ENCODE results near the gene FTCD. TPM values are rescaled to one million over a fixed set of nuclear protein-coding genes. Genes with fewer than 3 reads are reported as not detected.
"Not testable (repeated sequence)": the region's sequence is repeated elsewhere in the genome, so short reads cannot be mapped to it uniquely, and the experiment has no call there.

FTCD gene
- total and polyA plus RNA-seq, 9 of the 15 experiments (the other 6 are each of a cell fraction or from before 2014, with no cell fraction given): 0.11 to 1.6 (median 0.67) TPM; not detected in 5

GRCh38 chr21:46147429-46147828 lies 8.0 kb downstream of the FTCD start (continued):
- TF ChIP-seq DEAF1 (CRISPR knock-in tag; IDR thresholded peaks at IDR 0.05) (peak; percentile 58), HLTF (IDR thresholded peaks at IDR 0.05) (peak; percentile 66; the same call in 1 of the 2 replicates), TBP (optimal IDR thresholded peaks at IDR 0.05; ENCODE audit: low read depth, low read length) (peak; percentile 92), FOXK2 (conservative IDR thresholded peaks at IDR 0.05 in 1 of 2, IDR thresholded peaks at IDR 0.05 in 1 of 2; ENCODE audit: low read depth in 2 of 2) (0 out of 4 replicates have a peak, but pooled peaks of 1 of the 2 experiments have one; percentile 30), CC2D1A (IDR thresholded peaks at IDR 0.05) (peak; percentile 76), SMARCE1 (IDR thresholded peaks at IDR 0.05) (peak; percentile 51; the same call in 1 of the 2 replicates), XRCC5 (IDR thresholded peaks at IDR 0.05; ENCODE audit: low read depth, low read length) (peak; percentile 75; the same call in 1 of the 2 replicates), PHF20 (IDR thresholded peaks at IDR 0.05; ENCODE audit: partially characterized antibody) (peak; percentile 45), TOE1 (IDR thresholded peaks at IDR 0.05; ENCODE audit: borderline replicate concordance) (peak; percentile 68; the same call in 1 of the 2 replicates), ZNF263 (CRISPR knock-in tag; IDR thresholded peaks at IDR 0.05; ENCODE audit: borderline replicate concordance) (0 out of 2 replicates have a peak, but pooled peaks have one; percentile 15), ZBTB2 (IDR thresholded peaks at IDR 0.05) (peak; percentile 66; the same call in 1 of the 2 replicates), ZKSCAN1 (IDR thresholded peaks at IDR 0.05; ENCODE audit: low read depth, low read length) (0 out of 2 replicates have a peak, but pooled peaks have one; percentile 11), ZBTB33 (CRISPR knock-in tag; IDR thresholded peaks at IDR 0.05) (0 out of 2 replicates have a peak, but pooled peaks have one; percentile 25), KDM1A (IDR thresholded peaks at IDR 0.05) (peak in 1 of 2 experiments; percentile 35; a peak in 2 of 4 replicates), HDAC2 (IDR thresholded peaks at IDR 0.05) (0 out of 2 replicates have a peak, but pooled peaks have one; percentile 30), ARID3A (IDR thresholded peaks at IDR 0.05; ENCODE audit: borderline replicate concordance, low read depth, low read length) (0 out of 2 replicates have a peak, but pooled peaks have one; percentile 27), ZEB2 (IDR thresholded peaks at IDR 0.05) (peak; percentile 54; the same call in 1 of the 2 replicates), NBN (IDR thresholded peaks at IDR 0.05; ENCODE audit: low read depth) (0 out of 2 replicates have a peak, but pooled peaks have one; percentile 67), ADNP (tag; IDR thresholded peaks at IDR 0.05) (0 out of 2 replicates have a peak, but pooled peaks have one; percentile 53), LARP7 (IDR thresholded peaks at IDR 0.05) (peak; percentile 32; the same call in 1 of the 2 replicates)
- TF ChIP-seq TOE1 (CRISPR knock-in tag; IDR thresholded peaks at IDR 0.05; ENCODE audit: borderline replicate concordance, low read depth): not testable (repeated sequence)
- TF ChIP-seq, protein P1, sequence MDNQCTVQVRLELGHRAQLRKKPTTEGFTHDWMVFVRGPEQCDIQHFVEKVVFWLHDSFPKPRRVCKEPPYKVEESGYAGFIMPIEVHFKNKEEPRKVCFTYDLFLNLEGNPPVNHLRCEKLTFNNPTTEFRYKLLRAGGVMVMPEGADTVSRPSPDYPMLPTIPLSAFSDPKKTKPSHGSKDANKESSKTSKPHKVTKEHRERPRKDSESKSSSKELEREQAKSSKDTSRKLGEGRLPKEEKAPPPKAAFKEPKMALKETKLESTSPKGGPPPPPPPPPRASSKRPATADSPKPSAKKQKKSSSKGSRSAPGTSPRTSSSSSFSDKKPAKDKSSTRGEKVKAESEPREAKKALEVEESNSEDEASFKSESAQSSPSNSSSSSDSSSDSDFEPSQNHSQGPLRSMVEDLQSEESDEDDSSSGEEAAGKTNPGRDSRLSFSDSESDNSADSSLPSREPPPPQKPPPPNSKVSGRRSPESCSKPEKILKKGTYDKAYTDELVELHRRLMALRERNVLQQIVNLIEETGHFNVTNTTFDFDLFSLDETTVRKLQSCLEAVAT (IDR thresholded peaks at IDR 0.05): peak in 1 of 2 experiments; percentile 80; a peak in 2 of 4 replicates
